GM21390 (cell line): ENCODE measurements around the gene CEACAM8.
"Not testable (repeated sequence)": the region's sequence is repeated elsewhere in the genome, so short reads cannot be mapped to it uniquely, and the experiment has no call there.

Source experiments
- ATAC-seq: cut with Tn5 transposase; IDR thresholded peaks from one replicate; pipeline ENCODE4 v1.9.1; 2021; ENCODE audit not compliant: unreplicated experiment

The CEACAM8 gene

DNA sequence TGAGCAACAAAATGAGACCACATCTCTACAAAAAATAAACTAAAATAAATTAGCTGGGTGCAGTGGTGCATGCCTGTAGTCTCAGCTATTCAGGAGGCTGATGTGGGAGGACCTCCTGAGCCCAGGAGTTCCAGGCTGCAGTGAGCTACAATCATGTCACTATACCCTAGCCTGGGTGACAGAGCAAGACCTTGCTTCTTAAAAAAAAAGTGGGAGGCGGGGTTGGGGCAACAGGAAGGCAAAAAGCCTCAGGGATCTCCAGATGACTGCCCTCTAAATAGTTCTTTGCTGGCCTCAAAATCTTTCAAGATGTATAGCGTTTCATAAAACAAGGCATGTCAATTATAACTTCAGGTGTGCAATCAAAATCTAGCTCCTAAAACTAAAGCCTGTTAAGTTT is 18.5 kb downstream of the CEACAM8 start:
- ATAC-seq = no peak

- ATAC-seq = no peak
These were observed 21.1 kb downstream of the CEACAM8 start for GRCh38 chr19:42573642-42574041.

- ATAC-seq = no peak
These were observed 23.6 kb downstream of the CEACAM8 start for GRCh38 chr19:42571116-42571515.

GRCh38 chr19:42569193-42569592 is 25.5 kb downstream of the CEACAM8 start:
- ATAC-seq = no peak

DNA sequence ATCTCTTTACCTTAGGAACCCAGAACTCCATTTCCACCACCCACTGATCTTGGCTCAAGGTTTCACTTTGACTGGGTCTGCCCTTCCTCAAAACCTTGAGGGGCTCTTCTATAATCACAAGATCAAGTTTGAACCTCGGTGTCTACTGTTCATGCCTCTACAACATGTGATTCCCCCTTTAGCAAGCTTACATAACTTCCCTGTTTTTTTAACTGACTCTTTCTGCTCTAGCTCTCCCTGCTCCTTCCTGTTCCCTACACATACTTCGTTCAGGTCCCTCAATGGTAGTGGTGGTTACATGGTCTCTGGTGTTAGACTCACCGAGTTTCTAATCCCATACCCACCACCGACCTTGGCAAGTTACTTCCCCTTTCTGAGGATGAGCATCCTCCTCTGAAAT is 26.7 kb downstream of the CEACAM8 start:
- ATAC-seq = no peak

GRCh38 chr19:42567567-42567966 is 27.2 kb downstream of the CEACAM8 start:
- ATAC-seq = no peak

GRCh38 chr19:42563352-42564210 is 31.1 kb downstream of the CEACAM8 start:
- no peak for ATAC-seq

DNA sequence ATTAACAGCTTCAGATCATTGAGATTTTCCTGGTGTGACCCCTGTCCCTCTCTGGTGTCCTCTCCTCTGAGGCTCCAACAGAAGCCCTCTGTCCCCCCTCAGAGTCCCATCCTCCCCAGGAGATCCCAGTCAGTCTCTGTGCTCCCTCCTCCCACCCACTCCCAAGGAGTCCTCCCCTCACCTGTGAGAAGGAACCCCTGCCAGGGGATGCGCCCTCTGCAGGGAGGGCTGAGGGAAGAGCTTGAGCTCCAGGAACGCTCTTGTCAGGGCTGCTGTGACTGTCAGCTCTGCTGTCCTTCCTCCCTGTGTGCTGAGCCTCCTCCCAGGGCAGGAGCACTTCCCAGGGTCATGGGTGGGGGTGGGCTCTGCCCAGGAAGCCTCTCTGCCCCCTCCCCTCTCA is 33.2 kb downstream of the CEACAM8 start:
- ATAC-seq = no peak

DNA sequence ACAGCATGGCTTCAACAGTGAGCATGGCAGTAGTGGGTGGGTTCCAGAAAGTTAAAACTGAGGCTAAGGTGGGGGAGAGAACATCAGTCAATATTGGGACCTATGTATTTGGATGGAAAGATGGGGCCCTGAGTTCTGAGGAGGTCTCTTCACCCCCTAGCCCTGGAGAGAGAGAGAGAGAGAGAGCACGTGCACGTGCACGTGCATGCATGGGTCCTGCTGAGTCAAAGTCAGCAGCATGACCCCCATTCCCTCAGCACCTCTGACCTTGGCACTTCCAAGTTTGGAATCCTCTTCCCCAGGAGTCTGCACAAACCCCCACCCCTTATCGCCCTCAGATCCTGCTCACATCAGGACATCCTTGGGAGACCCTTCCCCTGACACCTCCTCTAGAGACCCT is 34.0 kb downstream of the CEACAM8 start:
- no peak for ATAC-seq

GRCh38 chr19:42558450-42559150 is 36.1 kb downstream of the CEACAM8 start:
- ATAC-seq = no peak

- not testable (repeated sequence) for ATAC-seq
These were observed 37.3 kb downstream of the CEACAM8 start for GRCh38 chr19:42557386-42557871.

- no peak for ATAC-seq
These were observed 38.9 kb downstream of the CEACAM8 start for GRCh38 chr19:42555801-42556200.

DNA sequence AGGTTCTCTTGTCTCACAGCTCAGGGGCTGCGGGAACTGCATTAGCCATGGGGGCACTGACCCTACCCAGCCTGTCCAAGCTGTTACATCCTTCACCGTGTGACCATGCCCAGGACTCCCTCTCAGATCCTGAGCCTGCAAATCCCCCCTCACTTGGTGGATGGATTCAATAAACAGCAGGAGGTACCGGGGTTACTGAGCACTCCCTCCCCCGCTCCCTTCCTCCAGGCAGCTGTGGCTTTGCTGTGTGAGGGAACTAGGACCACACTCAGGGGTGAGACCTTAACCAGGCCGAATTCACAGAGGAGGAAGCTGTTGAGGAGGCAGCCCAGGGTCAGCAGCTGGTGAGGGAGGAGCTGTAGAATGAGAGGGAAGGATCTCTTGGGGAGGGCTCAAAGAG is 39.4 kb downstream of the CEACAM8 start:
- no peak for ATAC-seq

DNA sequence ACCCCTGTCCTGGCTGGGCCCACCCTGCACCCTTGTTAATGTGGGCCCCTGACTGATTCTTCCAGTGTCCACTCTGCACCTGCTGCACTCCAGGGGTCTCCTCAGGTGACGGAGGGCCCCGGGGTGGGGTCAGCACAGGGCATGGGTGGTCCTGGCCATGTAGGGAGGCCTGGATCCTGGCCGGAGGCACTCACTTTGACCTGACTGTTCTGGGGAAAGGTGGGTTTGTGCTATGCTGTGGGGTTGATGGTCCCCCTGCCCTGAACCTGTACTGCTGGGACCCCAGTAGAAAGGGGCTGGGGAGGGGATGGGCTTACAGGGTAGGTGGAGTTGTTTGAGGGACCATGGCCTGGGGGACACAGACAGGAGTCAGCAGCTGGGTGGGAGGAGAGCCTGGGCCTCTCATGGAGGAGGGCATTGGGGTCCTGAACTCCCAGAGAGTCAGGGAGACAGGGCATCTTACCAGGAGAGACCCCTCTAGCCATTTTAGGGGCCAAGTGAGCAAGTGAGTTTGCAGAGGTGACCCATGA is 40.6 kb downstream of the CEACAM8 start:
- ATAC-seq = no peak

DNA sequence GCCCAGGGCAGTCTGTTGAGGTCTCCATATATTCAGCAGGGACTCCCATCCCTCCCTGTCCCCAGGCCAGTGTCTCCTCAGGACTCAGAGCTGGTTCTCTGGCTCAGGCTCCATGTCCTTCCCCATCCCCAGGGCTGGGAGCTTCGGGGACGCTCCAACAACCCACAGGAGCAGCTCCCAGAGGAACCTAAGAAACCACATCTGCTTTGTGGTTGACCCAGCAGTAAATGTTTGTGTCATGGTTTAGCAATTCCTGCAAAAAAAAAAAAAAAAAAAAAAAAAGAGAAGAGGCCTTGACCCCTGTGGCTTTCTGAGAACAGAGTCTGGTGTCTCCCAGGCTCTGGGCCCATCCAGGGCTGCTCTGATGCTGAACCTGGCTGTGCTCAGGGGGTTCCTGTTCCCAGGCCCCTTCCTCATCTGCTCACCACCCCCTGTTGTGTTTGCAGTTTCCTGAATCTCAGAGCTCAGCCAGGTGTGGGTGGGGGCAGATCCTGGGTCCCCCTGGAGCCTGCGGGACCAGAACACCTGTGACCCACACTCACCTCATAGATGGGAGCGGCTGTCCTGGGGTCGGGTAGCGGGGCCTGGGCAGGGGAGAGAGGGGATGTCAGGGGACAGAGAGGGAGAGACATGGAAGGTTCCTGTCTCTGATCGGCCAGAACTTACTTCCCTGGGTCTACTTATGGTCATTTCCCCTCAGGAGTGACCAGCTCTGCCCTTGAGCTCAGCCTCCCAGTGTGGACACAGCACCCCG is 41.3 kb downstream of the CEACAM8 start:
- no peak for ATAC-seq

DNA sequence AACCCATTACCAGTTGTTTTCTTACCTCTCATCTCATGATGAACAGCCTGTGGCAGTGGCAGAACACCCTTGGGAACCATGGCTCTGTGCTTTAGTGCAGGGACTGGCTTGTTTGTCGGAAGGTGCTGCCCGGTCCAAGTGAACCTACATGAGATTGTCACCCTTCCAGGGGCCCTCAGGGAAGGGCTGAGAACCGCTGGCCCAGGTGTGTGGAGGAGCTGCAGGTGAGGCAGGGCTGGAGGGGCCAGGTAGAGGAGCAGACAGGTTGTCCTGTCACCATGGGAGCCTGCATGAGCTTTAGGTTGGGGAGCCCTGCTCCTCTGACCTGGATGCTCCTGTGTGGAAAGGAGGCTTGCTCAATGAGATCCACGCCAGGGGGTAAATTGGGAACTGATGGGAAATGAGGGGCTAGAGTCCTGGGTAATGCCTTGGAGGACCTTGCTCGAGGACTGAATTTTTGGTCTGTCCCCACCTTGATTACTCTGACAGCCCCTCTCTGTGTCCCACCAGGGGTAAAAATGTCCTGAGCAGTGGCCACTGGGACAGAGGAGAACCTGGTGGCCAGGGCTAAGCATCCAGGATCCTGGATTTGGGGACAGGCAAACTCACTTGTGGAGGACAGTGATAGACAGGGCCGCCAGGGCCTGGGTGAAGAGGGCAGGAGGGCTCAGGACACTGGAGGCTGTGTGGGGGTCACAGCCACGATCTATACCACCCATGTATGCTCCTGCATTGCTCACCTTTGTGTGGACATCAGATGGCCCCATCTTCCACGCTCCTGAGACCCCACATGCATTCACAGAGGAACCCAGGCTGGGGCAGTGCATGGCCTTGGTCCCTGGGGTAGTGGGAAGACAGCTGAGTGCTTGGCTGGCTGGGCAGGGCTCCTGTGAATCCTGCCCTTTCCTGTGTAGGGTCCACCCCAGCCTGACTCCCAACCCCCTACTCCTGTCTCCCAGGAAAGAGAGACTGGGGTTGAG is 42.3 kb downstream of the CEACAM8 start:
- no peak for ATAC-seq

GRCh38 chr19:42550521-42550920 is 44.2 kb downstream of the CEACAM8 start:
- ATAC-seq = not testable (repeated sequence)

- not testable (repeated sequence) for ATAC-seq
These were observed 45.7 kb downstream of the CEACAM8 start for GRCh38 chr19:42549067-42549466.

DNA sequence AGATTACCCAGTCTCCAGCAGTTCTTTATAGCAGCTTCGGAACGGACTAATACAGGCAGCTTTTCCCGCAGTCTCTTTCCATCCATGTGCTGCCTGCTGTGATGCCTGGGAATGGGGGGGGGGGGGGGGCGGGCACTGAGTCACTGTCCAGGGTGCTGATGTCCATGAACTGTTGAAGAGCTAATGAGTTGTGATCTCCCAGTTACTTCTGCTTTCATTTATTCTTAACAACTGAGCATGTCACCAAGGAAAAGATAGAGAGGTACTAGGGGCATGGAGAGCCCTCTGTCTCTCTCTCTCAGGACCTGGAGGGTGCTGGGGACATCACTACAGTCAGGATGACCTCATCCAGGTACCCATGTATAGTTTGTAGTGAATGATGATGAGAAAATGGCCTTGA is 46.2 kb downstream of the CEACAM8 start:
- ATAC-seq = no peak

- no peak for ATAC-seq
These were observed 46.8 kb downstream of the CEACAM8 start for GRCh38 chr19:42547929-42548328.
